Lung (tissue), 12 donors: Measurements from ENCODE around the gene NUDT16L1. TPM values are rescaled to one million over a fixed set of nuclear protein-coding genes. Genes with fewer than 3 reads are reported as not detected.

Source experiments
- ATAC-seq: fragments of 200-7000 bp; cut with Tn5 transposase; one replicate; pipeline ENCODE4 v1.9.1; 2020; ENCODE audit warnings: moderate number of reproducible peaks; ENCODE audit not compliant: insufficient read depth, low FRiP score
- DNase-seq, 3 donors: peaks; one replicate each; pipeline ENCODE4 v3.0.0-alpha.2; 2013 to 2017
- H3K27ac ChIP-seq, 2 donors: one replicate each; pipeline ENCODE4 v1.5.1; 2013; ENCODE audit warnings: mild to moderate bottlenecking in 2 of 2, moderate library complexity in 2 of 2, control low read depth in 1 of 2, inconsistent platforms in 1 of 2, low read depth in 1 of 2, low read length in 1 of 2
- H3K27me3 ChIP-seq, 3 donors: one replicate each; pipeline ENCODE4 v1.5.1; 2013; ENCODE audit warnings: low read length in 2 of 3; ENCODE audit not compliant: control insufficient read depth in 3 of 3, insufficient read depth in 3 of 3
- H3K36me3 ChIP-seq, 4 donors: one replicate each; pipeline ENCODE4 v1.5.1; 2013; ENCODE audit warnings: low read length in 4 of 4, mild to moderate bottlenecking in 1 of 4, moderate library complexity in 1 of 4; ENCODE audit not compliant: control insufficient read depth in 4 of 4, insufficient read depth in 4 of 4
- H3K4me1 ChIP-seq, 5 donors: one replicate each; pipeline ENCODE4 v1.5.1; 2013; ENCODE audit warnings: low read length in 5 of 5, mild to moderate bottlenecking in 2 of 5, moderate library complexity in 1 of 5; ENCODE audit not compliant: control insufficient read depth in 5 of 5, insufficient read depth in 5 of 5
- H3K4me3 ChIP-seq: one replicate; pipeline ENCODE4 v1.5.1; 2013; ENCODE audit warnings: mild to moderate bottlenecking, control low read depth, moderate library complexity
- H3K9ac ChIP-seq, 2 donors: one replicate each; pipeline ENCODE4 v1.5.1; 2013; ENCODE audit warnings: low read length in 2 of 2, control low read depth in 1 of 2; ENCODE audit not compliant: insufficient read depth in 1 of 2
- H3K9me3 ChIP-seq, 4 donors: one replicate each; pipeline ENCODE4 v1.5.1; 2013; ENCODE audit warnings: low read length in 3 of 4, mild to moderate bottlenecking in 1 of 4, moderate library complexity in 1 of 4; ENCODE audit not compliant: control insufficient read depth in 4 of 4, insufficient read depth in 3 of 4
- CTCF ChIP-seq: IDR thresholded peaks from 2 replicates; pipeline ENCODE4 v1.5.1; 2012; ENCODE audit warnings: mild to moderate bottlenecking; ENCODE audit errors: control extremely low read depth, extremely low read depth
- WGBS, 2 donors: extraction: QIAGEN DNeasy Blood & Tissue Kit; methylation state at CpG; one replicate each; pipeline ENCODE4 v1.1.7; 2013; 5-methylcytosine and 5-hydroxymethylcytosine counted together
- polyA plus RNA-seq, 2 donors: library from polyadenylated mRNA; stranded (reverse); fragments of 200-250 nt; gene quantifications; one replicate each; pipeline ENCODE4 v1.2.1, GENCODE V29; 2013
- total RNA-seq, 2 donors: library from RNA; depleted of rRNA in 1 of 2; stranded (reverse); fragments of >200 nt in 1 of 2; gene quantifications; one replicate each; pipeline ENCODE4 v1.2.1, GENCODE V29; 2014 to 2021
- donor health status: control.
- donor health status: control.
- donor health status: Bipolar disorder and iron deficiency.
- donor health status: healthy.
- donor health status: DM: yes; HTN: yes; CAD: no.

Gene NUDT16L1
- total and polyA plus RNA-seq, 4 donors, result 27.8 to 41.3 (median 32.3) TPM

- 28 to 41% methylated on average over 26 of the region's 26 CpGs for WGBS, 2 donors
- ATAC-seq (peak; percentile 35), DNase-seq (no peak)
- no peak for TF ChIP-seq CTCF
- peaks cover 0 to 20% (median 4%) of the 10 kb centered on the region in 5 donors for H3K4me1 ChIP-seq
- no peaks in the 10 kb centered on the region for H3K27me3 ChIP-seq
- H3K36me3 ChIP-seq, result peaks cover 8 to 45% (median 32%) of the 10 kb centered on the region in 4 donors
- H3K9ac ChIP-seq, result no peak overlapping the region
- no peaks in the 10 kb centered on the region for H3K9me3 ChIP-seq
- peak overlapping the region in 1 of 2 donors; percentile 76 for H3K27ac ChIP-seq
- no peak overlapping the region for H3K4me3 ChIP-seq
Observed at GRCh38 chr16:4664538-4665418, 28.6 kb upstream of the NUDT16L1 start.

- Histone ChIP-seq H3K9ac (no peak overlapping the region), H3K27me3 (no peaks in the 10 kb centered on the region), H3K9me3 (no peaks in the 10 kb centered on the region), H3K4me1 (peaks cover 0 to 15% (median 0%) of the 10 kb centered on the region in 5 donors), H3K36me3 (peaks cover 11 to 50% (median 36%) of the 10 kb centered on the region in 4 donors), H3K4me3 (no peak overlapping the region), H3K27ac (no peak overlapping the region)
- DNase-seq (no peak), ATAC-seq (no peak)
- no peak for TF ChIP-seq CTCF
- 91 to 94% methylated on average over 20 of the region's 20 CpGs for WGBS, 2 donors
Observed at GRCh38 chr16:4666537-4667202, 26.7 kb upstream of the NUDT16L1 start.

- Histone ChIP-seq H3K9me3 (no peaks in the 10 kb centered on the region), H3K27me3 (no peaks in the 10 kb centered on the region), H3K27ac (peak overlapping the region in 1 of 2 donors; percentile 38), H3K36me3 (peaks cover 11 to 48% (median 35%) of the 10 kb centered on the region in 4 donors), H3K4me3 (no peak overlapping the region), H3K4me1 (peaks cover 0 to 12% (median 0%) of the 10 kb centered on the region in 5 donors), H3K9ac (no peak overlapping the region)
- DNase-seq (no peak), ATAC-seq (no peak)
- no peak for TF ChIP-seq CTCF
- WGBS, 2 donors, result 76 to 86% methylated on average over 20 of the region's 20 CpGs
Observed at GRCh38 chr16:4667203-4667963, 26.0 kb upstream of the NUDT16L1 start.
